ENCODE data around the gene ZNF462. TPM values are rescaled to one million over a fixed set of nuclear protein-coding genes. Genes with fewer than 3 reads are reported as not detected.

Gene ZNF462
- total RNA-seq, 1 experiment from 2014 or later = 121 TPM

DNA sequence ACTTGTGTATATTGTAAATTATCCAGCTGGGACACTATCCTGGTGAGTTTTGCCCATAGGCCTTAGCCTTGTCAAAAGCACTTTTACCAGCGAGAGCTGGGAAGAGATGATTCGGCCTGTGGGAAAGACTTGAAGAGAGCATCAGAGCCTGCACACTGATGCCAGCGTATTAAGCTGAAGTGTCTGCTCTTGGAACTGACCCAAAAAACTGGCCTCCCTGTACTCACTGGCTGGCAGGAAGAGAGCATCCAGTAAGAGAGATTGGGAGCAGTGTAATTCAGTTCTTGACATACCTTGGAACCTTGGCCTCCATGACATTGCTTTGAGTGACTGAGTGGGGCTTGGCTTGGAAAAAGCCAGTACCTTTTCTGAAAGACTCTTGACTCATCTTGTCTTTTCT is 73.7 kb downstream of the ZNF462 start (continued):
- TF ChIP-seq SOX15 (CRISPR knock-in tag; IDR thresholded peaks at IDR 0.05) = no peak
- TF ChIP-seq ELF4 (CRISPR knock-in tag; IDR thresholded peaks at IDR 0.05; ENCODE audit: low read depth) = no peak
- no peak for TF ChIP-seq SMAD4 (CRISPR knock-in tag; IDR thresholded peaks at IDR 0.05)
- TF ChIP-seq, protein P1, sequence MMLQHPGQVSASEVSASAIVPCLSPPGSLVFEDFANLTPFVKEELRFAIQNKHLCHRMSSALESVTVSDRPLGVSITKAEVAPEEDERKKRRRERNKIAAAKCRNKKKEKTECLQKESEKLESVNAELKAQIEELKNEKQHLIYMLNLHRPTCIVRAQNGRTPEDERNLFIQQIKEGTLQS (CRISPR knock-in tag; conservative IDR thresholded peaks at IDR 0.05) = no peak
- no peak for TF ChIP-seq TCF7 (CRISPR knock-in tag; IDR thresholded peaks at IDR 0.05; ENCODE audit: low read depth)
- no peak for TF ChIP-seq ZNF671 (CRISPR knock-in tag; IDR thresholded peaks at IDR 0.05)
- TF ChIP-seq, protein P2, sequence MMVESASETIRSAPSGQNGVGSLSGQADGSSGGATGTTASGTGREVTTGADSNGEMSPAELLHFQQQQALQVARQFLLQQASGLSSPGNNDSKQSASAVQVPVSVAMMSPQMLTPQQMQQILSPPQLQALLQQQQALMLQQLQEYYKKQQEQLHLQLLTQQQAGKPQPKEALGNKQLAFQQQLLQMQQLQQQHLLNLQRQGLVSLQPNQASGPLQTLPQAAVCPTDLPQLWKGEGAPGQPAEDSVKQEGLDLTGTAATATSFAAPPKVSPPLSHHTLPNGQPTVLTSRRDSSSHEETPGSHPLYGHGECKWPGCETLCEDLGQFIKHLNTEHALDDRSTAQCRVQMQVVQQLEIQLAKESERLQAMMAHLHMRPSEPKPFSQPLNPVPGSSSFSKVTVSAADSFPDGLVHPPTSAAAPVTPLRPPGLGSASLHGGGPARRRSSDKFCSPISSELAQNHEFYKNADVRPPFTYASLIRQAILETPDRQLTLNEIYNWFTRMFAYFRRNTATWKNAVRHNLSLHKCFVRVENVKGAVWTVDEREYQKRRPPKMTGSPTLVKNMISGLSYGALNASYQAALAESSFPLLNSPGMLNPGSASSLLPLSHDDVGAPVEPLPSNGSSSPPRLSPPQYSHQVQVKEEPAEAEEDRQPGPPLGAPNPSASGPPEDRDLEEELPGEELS (CRISPR knock-in tag; IDR thresholded peaks at IDR 0.05) = no peak

DNA sequence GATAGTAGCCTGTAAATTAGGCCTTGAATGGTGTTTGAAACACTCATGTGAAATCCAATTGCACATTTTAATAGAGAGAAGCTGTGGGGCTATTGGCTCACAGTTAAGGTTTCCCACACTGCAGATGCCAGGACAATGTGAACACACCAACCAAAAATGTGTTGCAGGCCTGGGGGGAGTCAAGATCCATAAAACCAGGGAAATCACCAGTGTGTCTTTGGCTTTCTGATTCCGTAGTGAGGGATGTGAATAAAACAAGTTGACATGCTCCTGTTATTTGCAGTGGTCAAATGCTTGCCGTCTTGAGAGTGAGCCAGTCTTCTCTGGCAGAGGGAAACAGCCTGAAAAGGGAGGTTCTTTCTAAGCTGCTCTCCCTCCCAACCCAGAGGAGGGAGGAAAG is 79.0 kb downstream of the ZNF462 start:
- no peaks in the 10 kb centered on the region for H3K9me3 Mint-ChIP-seq
- CTCF ChIA-PET = no interaction called here
- ATAC-seq (no peak), DNase-seq (ENCODE audit: low spot score) (no peak)
- TF ChIP-seq ZBTB21 (CRISPR knock-in tag; IDR thresholded peaks at IDR 0.05; ENCODE audit: borderline replicate concordance) (no peak), STAT6 (CRISPR knock-in tag; conservative IDR thresholded peaks at IDR 0.05; ENCODE audit: low read depth) (no peak), ARID4B (CRISPR knock-in tag; IDR thresholded peaks at IDR 0.05; ENCODE audit: borderline replicate concordance) (no peak), NFATC4 (CRISPR knock-in tag; IDR thresholded peaks at IDR 0.05) (no peak), ZNF671 (CRISPR knock-in tag; IDR thresholded peaks at IDR 0.05) (no peak), SOX15 (CRISPR knock-in tag; IDR thresholded peaks at IDR 0.05) (no peak), ZNF416 (CRISPR knock-in tag; IDR thresholded peaks at IDR 0.05) (no peak), USF1 (CRISPR knock-in tag; IDR thresholded peaks at IDR 0.05) (no peak), GTF2I (CRISPR knock-in tag; conservative IDR thresholded peaks at IDR 0.05) (no peak)
- TF ChIP-seq, protein P3, sequence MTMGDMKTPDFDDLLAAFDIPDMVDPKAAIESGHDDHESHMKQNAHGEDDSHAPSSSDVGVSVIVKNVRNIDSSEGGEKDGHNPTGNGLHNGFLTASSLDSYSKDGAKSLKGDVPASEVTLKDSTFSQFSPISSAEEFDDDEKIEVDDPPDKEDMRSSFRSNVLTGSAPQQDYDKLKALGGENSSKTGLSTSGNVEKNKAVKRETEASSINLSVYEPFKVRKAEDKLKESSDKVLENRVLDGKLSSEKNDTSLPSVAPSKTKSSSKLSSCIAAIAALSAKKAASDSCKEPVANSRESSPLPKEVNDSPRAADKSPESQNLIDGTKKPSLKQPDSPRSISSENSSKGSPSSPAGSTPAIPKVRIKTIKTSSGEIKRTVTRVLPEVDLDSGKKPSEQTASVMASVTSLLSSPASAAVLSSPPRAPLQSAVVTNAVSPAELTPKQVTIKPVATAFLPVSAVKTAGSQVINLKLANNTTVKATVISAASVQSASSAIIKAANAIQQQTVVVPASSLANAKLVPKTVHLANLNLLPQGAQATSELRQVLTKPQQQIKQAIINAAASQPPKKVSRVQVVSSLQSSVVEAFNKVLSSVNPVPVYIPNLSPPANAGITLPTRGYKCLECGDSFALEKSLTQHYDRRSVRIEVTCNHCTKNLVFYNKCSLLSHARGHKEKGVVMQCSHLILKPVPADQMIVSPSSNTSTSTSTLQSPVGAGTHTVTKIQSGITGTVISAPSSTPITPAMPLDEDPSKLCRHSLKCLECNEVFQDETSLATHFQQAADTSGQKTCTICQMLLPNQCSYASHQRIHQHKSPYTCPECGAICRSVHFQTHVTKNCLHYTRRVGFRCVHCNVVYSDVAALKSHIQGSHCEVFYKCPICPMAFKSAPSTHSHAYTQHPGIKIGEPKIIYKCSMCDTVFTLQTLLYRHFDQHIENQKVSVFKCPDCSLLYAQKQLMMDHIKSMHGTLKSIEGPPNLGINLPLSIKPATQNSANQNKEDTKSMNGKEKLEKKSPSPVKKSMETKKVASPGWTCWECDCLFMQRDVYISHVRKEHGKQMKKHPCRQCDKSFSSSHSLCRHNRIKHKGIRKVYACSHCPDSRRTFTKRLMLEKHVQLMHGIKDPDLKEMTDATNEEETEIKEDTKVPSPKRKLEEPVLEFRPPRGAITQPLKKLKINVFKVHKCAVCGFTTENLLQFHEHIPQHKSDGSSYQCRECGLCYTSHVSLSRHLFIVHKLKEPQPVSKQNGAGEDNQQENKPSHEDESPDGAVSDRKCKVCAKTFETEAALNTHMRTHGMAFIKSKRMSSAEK (CRISPR knock-in tag; IDR thresholded peaks at IDR 0.05; ENCODE audit: borderline replicate concordance) = no peak
- no peaks in the 10 kb centered on the region for H3K27me3 Mint-ChIP-seq (ENCODE audit: low read depth)
- POLR2A ChIA-PET = interaction anchor here (0.6 kb wide), 1 partner anchor 1896 kb away, joined by 3 read pairs; no protein-coding TSS in a partner anchor
- no peak overlapping the region for H3K4me3 Mint-ChIP-seq
- peaks cover 65% of the 10 kb centered on the region for H3K36me3 Mint-ChIP-seq
- no peaks in the 10 kb centered on the region for H3K4me1 Mint-ChIP-seq
- H3K27ac Mint-ChIP-seq = no peak overlapping the region
